ENCODE data around the gene MTSS2. TPM values are rescaled to one million over a fixed set of nuclear protein-coding genes. Genes with fewer than 3 reads are reported as not detected.

MTSS2 gene
- total and polyA plus RNA-seq, 2 of the 4 experiments (the other 2 are of a cell fraction) = 9.1 to 86.2 TPM

DNA sequence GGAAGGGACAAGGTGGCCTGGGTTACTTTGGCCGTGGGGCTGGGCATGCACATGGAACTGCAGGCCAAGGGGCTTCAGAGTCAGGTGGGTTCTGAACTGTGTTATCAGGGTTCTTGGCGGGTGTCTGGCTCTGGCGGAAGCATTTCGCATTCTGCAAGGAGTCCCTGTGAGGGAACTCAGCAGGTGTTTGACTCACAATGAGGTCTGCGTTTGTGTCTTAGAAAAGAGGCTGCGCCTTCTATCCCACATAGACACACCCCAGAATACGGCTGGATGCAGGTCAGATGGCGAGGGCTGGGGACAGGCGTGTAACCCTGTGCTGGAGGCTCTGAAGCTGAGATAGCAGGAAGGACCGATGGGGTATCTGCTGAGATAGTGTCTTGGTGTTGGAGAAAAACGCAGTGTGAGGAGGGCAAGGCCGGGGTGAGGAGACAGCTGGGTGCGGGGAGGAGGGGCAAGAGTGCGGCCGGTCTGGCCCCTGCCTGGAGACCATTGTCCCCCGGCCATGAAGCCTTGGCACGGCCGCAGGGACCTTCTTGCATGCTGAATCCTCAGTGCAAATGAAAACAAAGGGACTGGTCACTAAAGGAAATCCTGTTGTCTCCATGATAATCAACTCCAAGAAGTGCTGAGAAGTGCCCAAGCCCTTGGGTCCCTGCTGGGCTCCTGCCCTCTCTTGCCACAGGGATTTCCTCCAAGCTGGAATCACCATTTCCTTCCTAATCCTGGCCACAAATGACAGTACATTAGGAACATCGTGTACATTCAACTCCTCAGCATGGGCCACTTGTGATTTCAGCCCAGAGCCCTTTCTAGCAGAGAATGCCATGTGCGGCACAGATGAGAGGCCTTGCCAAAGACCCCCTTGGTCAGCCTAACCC, 22.8 kb upstream of the MTSS2 start (continued):
- TF ChIP-seq, protein P1, sequence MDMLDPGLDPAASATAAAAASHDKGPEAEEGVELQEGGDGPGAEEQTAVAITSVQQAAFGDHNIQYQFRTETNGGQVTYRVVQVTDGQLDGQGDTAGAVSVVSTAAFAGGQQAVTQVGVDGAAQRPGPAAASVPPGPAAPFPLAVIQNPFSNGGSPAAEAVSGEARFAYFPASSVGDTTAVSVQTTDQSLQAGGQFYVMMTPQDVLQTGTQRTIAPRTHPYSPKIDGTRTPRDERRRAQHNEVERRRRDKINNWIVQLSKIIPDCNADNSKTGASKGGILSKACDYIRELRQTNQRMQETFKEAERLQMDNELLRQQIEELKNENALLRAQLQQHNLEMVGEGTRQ (IDR thresholded peaks at IDR 0.05; ENCODE audit: low read depth, low read length) = no peak
- TF ChIP-seq RAD21 (IDR thresholded peaks at IDR 0.05; ENCODE audit: low read length) = no peak

DNA sequence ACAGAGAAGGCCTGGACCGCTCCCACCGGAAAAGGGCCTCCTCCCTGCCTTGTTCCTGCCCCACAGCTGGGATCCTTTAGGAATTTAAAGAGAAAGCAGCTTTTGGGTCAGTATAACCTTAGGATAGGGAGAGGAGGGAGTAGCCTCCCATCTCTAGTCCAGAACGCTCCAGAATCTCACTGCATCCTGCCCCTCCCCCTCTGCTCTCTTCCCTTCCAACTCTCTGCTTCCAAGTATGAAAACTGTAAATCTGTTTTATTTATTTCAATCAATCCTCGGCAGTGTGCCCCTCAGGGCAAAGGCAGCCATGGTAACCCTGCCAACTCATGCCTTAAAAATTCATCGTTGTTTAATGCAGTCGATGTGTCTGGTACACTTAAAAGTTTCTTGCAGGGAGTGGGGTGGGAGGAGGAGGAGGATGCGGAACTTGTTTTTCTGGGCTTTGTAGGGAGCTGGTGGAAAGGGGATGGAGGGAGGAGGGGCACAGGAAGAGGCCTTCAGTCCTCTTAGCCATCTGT, 21.2 kb upstream of the MTSS2 start:
- Histone ChIP-seq H2AFZ (replicated peaks; ENCODE audit: low read length, poor library complexity) (peak overlapping the region; percentile 69), H3K56ac (ENCODE audit: extremely low read depth, insufficient read depth, low read length) (peak overlapping the region; percentile 83), H2BK120ac (ENCODE audit: low read depth, low read length) (peak overlapping the region; percentile 99), H3K23ac (ENCODE audit: low read depth, low read length) (peak overlapping the region; percentile 70), H3K4me3 (ENCODE audit: insufficient read depth, low read depth, low read length) (no peak overlapping the region), H3K9ac (ENCODE audit: low read depth, low read length) (peak overlapping the region; percentile 21; the same call in 1 of the 2 replicates), H4K20me1 (ENCODE audit: insufficient read depth, low read length) (no peaks in the 10 kb centered on the region), H2BK20ac (ENCODE audit: low read depth, low read length) (peak overlapping the region; percentile 96), H4K91ac (ENCODE audit: insufficient read depth, low read depth, low read length) (peak overlapping the region; percentile 99), H3K4ac (ENCODE audit: low read depth, low read length) (peak overlapping the region; percentile 97), H3K18ac (ENCODE audit: low read depth, low read length) (peak overlapping the region; percentile 73), H3K14ac (replicated peaks; ENCODE audit: low read depth, low read length) (peak overlapping the region; percentile 89), H2BK5ac (ENCODE audit: low read depth, low read length, poor library complexity, severe bottlenecking) (peak overlapping the region; percentile 96), H2AK5ac (ENCODE audit: low read depth, low read length) (peak overlapping the region; percentile 100), H2AK9ac (replicated peaks; ENCODE audit: low read depth, low read length, poor library complexity) (peak overlapping the region; percentile 95), H4K8ac (ENCODE audit: low read depth in 2 of 2, low read length in 2 of 2) (peak overlapping the region; percentile 90 to 96), H3K4me2 (ENCODE audit: low read depth, low read length) (peak overlapping the region; percentile 6; the same call in 1 of the 2 replicates), H3K9me1 (ENCODE audit: insufficient read depth, low read length) (peaks cover 52% of the 10 kb centered on the region), H3K27me3 (ENCODE audit: control insufficient read depth, insufficient read depth, low read length) (no peaks in the 10 kb centered on the region), H4K5ac (ENCODE audit: low read depth, low read length) (peak overlapping the region; percentile 89), H3K79me1 (ENCODE audit: low read depth in 1 of 2, low read length in 2 of 2) (peaks cover 0 to 54% of the 10 kb centered on the region in 2 experiments; a peak in 2 of 4 replicates), H3K27ac (ENCODE audit: insufficient read depth, low read length) (peak overlapping the region; percentile 88), H3K9me3 (ENCODE audit: control insufficient read depth, insufficient read depth, low read length) (no peaks in the 10 kb centered on the region), H2BK15ac (ENCODE audit: low read depth, low read length) (peak overlapping the region; percentile 95; the same call in 2 of the 3 replicates), H3K4me1 (ENCODE audit: control insufficient read depth, insufficient read depth, low read length) (peaks cover 50% of the 10 kb centered on the region), H3K36me3 (ENCODE audit: control insufficient read depth, insufficient read depth, low read length) (no peaks in the 10 kb centered on the region)
- ChIA-PET CTCF (no interaction called here), POLR2A (ENCODE audit: unreplicated experiment) (no interaction called here)
- WGBS, 2 experiments (ENCODE audit: extremely low coverage in 2 of 2, insufficient read length in 1 of 2) = 0% methylated on average over 1 of the region's 7 CpGs; no CpG with 5 or more reads in 1 of the 2 experiments
- peak; percentile 62 for ATAC-seq (ENCODE audit: low read depth)
- dilution Hi-C loops (cut with HindIII; ENCODE audit: low sequenced_read_pairs, unreplicated experiment) = no loop called here
- intact Hi-C loops (cut with micrococcal nuclease) = loop anchor here (2.0 kb wide), 1 partner anchor 14 kb away; no protein-coding TSS in a partner anchor
- in situ Hi-C loops (cut with MboI; ENCODE audit: low sequenced_read_pairs) = no loop called here
- TF ChIP-seq, protein P2, sequence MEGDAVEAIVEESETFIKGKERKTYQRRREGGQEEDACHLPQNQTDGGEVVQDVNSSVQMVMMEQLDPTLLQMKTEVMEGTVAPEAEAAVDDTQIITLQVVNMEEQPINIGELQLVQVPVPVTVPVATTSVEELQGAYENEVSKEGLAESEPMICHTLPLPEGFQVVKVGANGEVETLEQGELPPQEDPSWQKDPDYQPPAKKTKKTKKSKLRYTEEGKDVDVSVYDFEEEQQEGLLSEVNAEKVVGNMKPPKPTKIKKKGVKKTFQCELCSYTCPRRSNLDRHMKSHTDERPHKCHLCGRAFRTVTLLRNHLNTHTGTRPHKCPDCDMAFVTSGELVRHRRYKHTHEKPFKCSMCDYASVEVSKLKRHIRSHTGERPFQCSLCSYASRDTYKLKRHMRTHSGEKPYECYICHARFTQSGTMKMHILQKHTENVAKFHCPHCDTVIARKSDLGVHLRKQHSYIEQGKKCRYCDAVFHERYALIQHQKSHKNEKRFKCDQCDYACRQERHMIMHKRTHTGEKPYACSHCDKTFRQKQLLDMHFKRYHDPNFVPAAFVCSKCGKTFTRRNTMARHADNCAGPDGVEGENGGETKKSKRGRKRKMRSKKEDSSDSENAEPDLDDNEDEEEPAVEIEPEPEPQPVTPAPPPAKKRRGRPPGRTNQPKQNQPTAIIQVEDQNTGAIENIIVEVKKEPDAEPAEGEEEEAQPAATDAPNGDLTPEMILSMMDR (conservative IDR thresholded peaks at IDR 0.05; ENCODE audit: low read depth, low read length) = no peak
- TF ChIP-seq BHLHE40 (IDR thresholded peaks at IDR 0.05; ENCODE audit: low read depth, low read length) = peak; percentile 16; the same call in 1 of the 2 replicates
- TF ChIP-seq, protein P1 (IDR thresholded peaks at IDR 0.05; ENCODE audit: low read depth, low read length) = no peak
- peak; percentile 59; the same call in 1 of the 2 replicates for TF ChIP-seq FOS (IDR thresholded peaks at IDR 0.05; ENCODE audit: low read depth, low read length)
- no peak for TF ChIP-seq NFE2L2 (IDR thresholded peaks at IDR 0.05; ENCODE audit: low read depth, low read length)
- TF ChIP-seq RCOR1 (IDR thresholded peaks at IDR 0.05; ENCODE audit: insufficient replicate concordance, low read length) = no peak
- TF ChIP-seq CEBPB (IDR thresholded peaks at IDR 0.05; ENCODE audit: low read depth, low read length) = no peak
- DNase-seq = peak; percentile 91
- no TSS peak for BruUV-seq (replicated peaks)

Data from IMR-90 (cell line).